GM21723 (cell line): ENCODE results near the gene NAGLU.
A peak's percentile ranks its signal among the peaks of the same experiment; 100 is the strongest.
"Not testable (repeated sequence)": the region's sequence is repeated elsewhere in the genome, so short reads cannot be mapped to it uniquely, and the experiment has no call there.

Source experiments
- ATAC-seq: cut with Tn5 transposase; IDR thresholded peaks from one replicate; pipeline ENCODE4 v1.9.1; 2021; ENCODE audit warnings: mild to moderate bottlenecking, moderate library complexity; ENCODE audit not compliant: unreplicated experiment

The NAGLU gene

GRCh38 chr17:42521036-42521435 lies 15.0 kb upstream of the NAGLU start:
- no peak for ATAC-seq

DNA sequence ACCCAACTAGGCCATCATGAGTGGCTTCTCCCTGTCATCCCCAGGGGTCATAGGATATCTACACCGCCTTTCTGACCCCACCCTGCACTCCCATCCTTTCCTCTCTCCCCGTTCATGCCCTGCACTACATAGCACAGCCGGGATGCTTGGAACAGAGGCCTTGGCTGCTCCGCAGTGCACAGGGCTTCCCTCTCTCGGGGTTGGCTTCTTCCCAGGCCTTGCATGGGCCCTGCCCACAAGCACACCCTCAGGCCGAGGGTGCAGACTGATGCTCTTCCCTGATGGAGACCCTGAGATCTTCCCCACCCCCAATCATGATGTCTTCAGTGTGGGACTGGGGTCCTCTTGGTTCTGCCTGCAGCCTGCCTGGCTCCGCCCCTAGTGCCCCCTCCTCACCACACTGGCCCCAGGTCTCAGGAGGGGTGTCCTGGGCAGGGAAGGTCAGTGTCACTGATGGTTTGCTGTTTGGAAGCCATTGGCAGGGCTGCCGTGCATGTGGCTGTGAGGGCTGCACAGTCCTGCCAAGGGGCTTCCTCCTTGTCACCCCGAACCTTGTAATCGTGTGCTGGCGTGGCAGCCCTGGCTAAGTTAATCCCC lies 14.3 kb upstream of the NAGLU start:
- ATAC-seq: no peak

DNA sequence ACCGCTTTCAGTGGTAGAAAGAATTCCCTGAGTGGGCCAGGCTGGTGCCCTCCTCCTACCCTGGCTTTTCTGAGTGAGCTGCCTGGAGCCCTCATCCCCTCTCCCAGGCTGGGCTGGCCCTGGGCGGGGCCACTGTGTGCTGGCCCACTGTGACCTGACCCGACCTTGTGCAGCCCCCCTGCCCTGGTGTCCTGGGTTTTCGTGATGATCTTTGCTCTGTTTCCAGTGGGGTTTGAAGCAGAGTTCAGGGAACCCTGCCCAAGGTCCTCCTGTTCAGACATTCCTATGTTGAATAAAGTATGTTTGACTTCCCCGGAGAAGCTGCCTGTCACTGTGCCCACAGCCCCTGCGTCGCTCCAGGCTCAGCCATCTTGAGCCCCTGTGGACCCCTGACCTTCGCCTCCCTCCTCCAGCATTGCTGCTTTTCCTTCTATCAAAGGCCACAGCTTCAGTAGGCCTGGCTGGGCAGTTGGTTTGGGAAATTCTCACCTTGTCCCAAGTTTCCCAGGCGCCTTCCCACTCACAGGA lies 13.7 kb upstream of the NAGLU start:
- ATAC-seq: no peak

DNA sequence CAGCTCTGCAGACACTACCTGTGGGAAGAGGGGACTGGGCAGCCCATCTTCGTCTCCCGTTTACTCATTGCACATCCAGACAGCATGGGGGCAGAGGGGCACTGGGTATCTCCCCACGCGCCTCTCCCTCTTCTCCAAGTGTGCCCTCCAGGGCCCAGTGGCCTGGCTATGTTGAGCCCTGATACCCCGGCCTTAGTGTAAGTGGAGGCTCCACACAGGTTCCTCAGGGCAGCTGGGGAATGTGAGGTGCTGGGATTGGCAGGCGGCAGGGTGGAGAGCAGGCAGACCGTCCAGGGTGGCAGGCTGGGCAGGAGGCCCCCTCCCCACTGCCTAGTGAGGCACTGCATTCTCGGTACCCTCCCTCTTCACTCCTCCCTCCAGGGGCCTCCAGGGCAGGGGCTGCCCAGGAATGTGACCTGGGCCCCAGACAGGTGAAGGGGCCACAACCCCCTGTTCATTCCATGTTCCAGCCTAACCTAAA lies 13.2 kb upstream of the NAGLU start:
- no peak for ATAC-seq

DNA sequence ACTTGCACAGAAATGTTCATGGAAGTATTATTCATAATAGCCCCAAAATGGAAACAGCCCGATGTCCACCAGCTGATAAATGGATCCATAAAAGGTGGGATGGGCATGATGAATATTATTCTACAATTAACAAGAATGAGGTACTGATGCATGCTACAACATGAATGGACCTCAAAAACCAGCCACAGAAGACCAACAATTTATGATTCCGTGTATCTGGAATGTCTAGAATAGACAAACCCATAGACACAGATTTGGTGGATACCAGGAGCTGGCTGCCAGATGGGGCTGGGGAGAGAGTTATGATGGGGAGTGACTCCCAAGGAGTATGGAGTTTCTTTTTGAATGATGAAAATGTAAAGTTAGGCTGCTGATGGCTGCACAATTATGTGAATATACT lies 10.8 kb upstream of the NAGLU start:
- ATAC-seq: no peak

GRCh38 chr17:42526031-42526444 lies 10.0 kb upstream of the NAGLU start:
- ATAC-seq: no peak

DNA sequence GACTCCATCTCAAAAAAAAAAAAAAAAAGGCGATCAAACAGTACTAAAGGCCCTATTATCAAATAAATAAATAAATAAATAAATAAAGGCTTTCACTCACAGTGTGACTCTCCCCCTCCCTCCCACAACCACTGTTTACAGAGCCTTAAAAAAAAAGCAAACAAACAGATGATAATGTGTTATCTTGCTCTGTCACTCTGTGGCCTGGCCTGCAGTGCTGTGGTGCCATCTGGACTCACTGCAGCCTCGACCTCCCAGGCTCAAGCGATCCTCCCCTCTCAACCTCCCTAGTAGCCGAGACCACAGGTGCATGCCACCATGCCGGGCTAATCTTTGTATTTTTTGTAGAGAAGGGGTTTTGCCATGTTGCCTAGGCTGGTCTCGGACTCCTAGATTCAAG lies 8.1 kb upstream of the NAGLU start:
- ATAC-seq: no peak

DNA sequence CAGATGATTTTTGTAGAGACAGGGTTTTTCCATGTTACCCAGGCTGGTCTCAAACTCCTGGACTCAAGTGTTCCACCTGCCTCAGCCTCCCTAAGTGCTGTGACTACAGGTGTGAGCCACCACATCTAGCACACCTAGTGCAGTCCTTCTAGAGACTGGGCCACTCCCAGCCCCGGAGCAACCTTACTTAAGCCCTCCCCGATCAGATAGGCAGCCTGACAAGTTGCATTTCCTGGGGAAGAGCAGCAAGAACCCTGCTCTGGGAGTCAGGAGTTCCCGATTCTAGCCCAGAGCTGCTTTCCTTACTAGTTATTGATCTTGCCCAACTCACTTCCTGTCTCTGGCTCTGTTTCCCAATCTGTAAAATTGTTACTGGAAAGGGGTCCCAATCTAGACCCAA lies 7.0 kb upstream of the NAGLU start:
- no peak for ATAC-seq

GRCh38 chr17:42530952-42531454 lies 5.0 kb upstream of the NAGLU start:
- ATAC-seq: no peak

DNA sequence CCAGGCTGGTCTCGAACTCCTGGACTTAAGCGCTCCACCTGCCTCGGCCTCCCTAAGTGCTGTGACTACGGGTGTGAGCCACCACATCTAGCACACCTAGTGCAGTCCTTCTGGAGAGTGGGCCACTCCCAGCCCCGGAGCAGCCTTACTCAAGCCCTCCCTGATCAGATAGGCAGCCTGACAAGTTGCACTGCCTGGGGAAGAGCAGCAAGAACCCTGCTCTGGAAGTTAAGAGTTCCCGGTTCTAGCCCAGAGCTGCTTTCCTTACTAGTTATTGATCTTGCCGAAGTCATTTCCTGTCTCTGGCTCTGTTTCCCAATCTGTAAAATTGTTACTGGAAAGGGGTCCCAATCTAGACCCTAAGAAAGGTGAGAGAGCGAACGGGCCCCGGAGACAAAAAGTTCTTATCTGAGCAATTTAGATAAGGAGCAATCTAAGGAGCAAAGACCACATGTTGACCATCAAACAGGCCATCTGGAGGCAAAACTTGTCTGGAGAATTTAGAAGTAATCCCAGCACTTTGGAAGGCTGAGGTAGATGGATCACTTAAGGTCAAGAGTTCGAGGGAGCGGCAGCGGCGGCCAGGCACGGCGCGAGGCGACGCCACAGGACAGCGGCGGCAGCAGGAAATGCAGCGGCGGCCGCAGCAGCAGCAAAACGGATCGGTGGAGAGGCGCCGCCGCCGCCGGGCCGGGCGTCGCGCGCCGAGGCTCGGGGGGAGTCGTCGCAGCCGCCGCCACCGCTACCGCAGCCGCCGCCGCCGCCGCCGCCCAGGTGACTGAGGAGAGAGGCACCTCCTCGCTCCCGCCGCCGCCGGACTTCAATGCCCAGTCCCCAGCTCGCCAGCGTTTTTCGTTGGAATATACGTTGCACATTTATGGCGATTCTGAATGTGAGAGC lies 4.3 kb upstream of the NAGLU start:
- ATAC-seq: no peak

GRCh38 chr17:42535155-42536047 lies 640 bp upstream of the NAGLU start:
- ATAC-seq: no peak

- ATAC-seq: peak; percentile 66
Measured at GRCh38 chr17:42536372-42537155, 523 bp downstream of the NAGLU start.

DNA sequence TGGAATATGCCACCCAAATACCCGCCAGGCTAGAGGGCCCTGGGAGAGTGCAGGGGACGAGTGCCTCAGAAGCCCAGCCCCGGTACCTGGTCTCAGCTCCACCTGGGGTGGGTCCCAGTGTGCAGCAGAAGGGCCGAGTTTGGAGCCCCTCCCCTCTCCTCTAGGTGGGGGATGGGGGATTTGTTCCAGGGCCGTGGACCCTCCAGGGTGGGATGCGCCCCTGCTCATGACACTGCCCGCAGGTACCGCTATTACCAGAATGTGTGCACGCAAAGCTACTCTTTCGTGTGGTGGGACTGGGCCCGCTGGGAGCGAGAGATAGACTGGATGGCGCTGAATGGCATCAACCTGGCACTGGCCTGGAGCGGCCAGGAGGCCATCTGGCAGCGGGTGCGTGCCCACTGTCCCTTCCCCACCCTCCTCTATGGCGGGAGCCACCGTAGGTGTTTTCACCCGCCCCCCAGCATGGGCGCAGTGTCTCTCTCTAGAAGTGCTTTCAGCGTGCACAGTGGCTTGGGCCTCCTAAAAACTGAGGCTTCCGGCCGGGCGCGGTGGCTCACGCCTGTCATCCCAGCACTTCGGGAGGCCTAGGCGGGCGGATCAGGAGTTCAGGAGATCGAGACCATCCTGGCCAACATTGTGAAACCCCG lies 1.2 kb downstream of the NAGLU start:
- no peak for ATAC-seq

GRCh38 chr17:42537826-42538451 lies 1.9 kb downstream of the NAGLU start:
- ATAC-seq: no peak

DNA sequence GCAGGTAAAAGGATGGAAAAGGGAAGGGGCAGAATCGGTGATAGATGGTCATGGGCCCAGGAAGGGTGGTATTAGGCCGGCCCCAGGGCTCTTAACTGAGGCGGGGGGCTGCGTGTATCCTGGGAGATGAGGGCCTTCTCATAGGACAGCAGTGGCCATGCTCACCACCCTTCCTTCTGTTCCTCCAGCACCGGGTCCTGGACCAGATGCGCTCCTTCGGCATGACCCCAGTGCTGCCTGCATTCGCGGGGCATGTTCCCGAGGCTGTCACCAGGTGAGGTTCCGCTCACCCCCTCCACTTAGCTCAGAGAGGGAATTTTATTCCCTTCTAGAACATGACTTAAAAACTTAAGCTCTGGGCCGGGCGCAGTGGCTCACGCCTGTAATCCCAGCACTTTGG lies 2.4 kb downstream of the NAGLU start:
- ATAC-seq: no peak

- not testable (repeated sequence) for ATAC-seq
Measured at GRCh38 chr17:42540558-42540957, 4.5 kb downstream of the NAGLU start.

DNA sequence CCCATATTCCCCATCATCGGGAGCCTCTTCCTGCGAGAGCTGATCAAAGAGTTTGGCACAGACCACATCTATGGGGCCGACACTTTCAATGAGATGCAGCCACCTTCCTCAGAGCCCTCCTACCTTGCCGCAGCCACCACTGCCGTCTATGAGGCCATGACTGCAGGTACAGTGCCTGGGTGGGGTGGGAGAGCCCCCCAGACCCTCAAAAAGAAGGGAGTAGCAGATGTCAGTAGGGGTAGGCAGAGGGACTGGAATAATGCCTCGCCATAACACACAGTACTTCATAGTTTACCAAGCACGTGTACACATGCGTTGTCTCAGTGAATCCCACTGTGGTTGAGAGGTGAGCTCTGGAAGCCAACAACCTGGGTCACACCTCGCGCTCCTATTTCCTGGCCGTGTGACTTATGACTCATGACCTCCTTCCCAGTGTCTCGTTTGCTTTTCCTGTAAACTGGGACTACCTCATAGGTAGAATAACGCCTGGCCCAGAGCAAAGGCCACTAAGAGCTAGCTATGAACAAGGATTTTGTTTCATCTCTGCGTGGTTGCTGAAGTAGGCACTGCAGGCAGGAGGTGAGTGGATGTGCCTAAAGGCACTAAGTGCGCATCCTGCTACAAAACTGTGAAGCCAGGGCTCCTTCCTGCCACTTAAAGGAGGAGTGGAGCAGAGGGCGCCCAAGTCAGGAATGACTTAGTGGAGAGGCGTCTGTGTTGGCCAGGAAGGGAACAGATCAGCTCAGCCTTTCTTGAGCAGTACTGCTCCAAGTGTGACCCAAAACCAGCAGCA lies 5.2 kb downstream of the NAGLU start:
- ATAC-seq: no peak
